Measurements from ENCODE around the gene NME5.

Gene NME5

DNA sequence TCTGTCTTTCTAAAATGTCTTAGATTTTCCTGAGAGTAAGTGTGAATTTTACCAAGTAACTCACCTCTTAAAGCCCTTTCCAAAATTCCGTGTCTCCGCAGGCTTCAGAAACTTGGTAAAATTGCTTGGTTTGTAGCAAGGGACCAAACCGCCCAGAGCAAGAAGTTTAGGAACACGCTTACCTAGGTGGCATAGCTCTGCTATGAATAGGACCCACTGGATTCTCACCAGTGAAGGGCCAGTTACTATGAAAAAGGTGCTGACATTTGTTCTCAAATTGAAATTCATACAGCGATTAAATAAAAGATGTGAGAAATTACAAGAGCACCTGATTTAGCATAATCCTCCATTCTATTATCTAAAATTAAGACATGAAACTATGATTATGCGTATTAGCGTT, 6.7 kb downstream of the NME5 start:
- DNase-seq (ENCODE audit: low spot score) = no peak

DNA sequence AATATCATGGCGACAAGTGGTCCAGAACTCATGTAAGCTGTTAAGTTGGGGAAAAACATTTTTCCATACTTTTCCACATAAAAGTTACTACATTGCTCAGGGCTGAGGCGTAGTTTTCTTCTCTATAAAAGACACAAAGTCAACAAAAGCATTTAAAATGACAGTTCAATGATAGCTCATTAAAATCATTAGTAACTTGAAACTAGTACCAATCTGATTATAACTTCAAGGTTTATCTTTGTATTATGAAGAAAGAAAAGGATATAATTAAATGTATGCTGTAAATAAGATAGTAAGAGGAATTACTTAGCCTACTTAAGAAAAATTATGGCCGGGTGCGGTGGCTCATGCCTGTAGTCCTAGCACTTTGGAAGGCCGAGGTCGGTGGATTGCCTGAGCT, 9.9 kb downstream of the NME5 start:
- no peak for DNase-seq (ENCODE audit: low spot score)

DNA sequence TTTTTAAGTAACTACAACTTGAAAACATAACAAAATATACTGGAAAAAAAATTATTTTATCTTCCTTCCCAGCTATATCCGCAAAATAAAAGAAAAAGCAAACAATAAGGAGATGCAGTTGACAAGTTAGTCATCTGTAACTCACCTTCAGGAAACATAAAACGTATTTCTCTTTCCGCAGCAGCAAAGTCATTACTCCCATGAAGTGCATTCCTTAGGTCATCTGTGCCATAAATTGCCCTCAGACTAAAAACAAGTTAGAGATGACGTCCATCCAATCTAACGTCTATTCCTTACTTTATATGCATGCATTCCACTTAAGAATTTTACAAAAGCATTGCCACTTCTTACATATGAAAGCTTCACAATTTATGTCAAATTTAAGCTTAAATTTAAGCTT, 10.9 kb downstream of the NME5 start:
- no peak for DNase-seq (ENCODE audit: low spot score)

DNA sequence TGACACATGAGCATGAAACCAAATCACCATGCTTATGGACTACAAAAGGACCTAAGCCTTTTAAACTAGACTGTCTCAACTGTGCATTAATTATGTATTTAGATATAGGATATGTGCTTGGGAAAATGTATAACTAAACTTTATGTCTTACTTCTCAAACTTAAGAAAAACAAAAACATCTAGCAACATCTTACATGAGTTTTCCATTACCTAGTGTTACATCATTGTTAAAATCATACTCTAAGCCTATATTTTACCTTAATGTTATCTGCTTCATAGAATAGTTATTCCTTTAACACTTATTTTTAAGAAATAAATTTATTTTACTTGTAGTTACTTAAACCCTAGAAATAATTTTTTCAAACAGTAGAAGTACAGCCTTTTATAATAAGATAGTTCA, 24.0 kb downstream of the NME5 start:
- DNase-seq (ENCODE audit: low spot score) = no peak

DNA sequence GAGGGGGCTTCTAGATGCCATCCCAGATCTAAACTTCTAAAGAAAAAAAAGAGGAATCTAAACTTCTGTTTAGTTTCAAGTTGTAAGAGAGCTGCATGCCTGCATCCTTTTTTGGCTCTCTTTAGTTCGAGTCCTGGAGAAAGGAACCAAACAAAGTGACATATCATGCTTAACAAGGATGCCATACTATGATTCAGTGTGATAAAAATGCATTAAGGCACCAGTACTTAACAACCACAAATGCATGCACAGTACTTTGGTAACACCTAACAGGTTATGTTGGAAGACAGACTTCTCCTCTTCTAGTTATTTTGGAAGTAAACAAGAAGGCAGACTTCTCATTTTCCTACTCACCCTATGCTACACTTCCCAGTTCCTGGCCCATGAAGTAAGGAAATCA, 27.3 kb downstream of the NME5 start:
- no peak for DNase-seq (ENCODE audit: low spot score)

DNA sequence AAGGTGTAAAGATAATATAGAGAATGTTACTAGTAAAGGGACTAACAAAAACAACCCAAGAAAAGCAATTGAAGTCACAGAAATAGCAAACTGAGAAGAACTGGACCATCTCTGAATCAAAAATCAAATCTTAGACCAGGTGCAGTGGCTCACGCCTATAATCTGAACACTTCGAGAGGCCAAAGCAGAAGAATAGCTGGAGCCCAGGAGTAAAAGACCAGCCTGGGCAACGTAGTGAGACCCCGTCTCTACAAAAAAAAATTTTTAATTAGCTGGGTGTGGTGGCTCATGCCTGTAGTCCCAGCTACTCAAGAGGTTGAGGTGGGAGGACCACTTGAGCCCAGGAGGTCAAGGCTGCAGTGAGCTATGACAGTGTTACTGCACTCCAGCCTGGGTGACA, 28.0 kb downstream of the NME5 start:
- no peak for DNase-seq (ENCODE audit: low spot score)

DNA sequence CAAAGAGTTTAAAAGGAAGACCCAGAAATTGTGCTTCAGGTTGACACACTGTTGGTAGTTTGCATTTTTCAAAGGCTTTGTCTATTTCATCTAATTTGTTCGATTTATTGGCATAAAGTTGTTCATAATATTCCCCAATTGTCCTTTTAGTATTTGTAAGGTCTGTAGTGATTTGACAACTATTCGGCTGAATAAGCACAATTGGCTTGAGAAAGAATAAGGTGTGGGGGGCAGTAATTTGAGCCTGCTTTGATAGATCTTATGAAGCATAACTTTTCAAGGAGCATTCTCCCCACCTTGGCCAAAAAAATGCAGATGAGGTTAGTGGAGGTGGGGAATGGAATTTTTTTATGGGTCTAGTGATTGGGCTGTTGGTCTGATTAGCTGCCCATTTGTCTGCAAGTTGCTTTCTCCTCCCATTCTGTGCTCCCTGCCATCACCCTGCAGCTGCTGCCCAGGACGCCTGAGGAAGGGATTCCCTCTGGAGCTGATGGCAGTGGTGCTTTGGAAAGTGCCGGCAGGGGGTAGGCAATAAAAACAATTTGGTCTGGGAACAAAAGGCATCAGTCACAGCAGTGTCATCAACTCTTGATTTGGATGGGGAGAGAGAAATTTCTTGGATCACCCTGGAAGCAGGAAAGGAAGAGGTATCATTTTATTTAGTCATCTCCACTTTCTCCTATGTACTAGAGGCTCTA, 28.8 kb downstream of the NME5 start:
- no peak for DNase-seq (ENCODE audit: low spot score)

DNA sequence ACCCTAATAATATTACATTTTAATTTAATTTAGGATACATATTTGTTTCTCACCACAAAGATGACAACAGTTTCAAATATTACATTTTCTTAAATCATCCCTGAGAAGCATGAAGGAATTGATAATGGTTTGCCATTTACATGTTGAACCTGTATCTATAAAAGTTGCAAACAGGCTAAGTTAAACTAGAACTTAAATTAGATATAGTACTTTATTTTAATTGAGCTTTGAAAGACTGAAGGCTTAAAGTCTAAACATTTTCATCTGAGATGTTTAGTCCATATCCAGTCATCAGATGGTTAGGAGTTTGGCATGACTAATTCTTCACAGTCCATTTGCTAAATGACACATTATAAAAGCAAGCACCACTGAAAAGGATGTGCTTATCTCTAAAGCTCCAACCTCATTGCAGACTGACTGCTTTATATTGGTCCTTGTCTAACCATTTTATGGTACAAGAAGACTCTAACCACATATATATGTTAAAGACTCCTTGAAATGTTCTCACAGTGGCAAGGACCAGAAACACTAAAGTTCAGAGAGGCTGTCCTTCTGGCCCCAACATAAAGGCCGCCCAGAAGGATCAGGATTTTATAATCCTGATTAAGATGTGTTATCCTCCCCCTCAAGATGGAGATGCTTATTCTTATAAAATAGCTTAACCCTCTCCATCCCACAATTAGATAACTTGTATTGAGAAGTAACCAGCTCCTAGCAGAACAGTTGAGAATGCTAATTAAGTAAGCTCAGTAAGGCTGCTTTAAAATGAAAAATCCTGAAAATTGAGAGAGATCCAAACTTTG, 29.6 kb downstream of the NME5 start:
- DNase-seq (ENCODE audit: low spot score) = no peak

DNA sequence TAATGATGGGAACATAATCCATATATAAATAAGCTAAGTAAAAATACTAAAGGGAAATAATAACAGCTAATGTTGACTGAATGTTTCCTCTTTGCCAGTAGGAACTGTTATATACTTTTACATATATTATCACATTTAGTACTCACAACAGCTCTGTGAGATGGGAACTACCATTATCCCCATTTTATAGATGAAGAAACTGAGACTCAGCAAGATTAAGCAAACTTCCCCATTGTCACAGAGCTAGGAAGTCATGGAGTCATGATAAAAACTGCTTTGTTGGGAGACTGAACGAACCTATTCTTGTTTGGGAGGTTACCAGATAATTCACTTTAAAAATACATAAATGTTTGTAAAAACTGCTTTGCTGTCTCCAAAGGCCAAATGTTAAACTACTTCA, 32.0 kb downstream of the NME5 start:
- no peak for DNase-seq (ENCODE audit: low spot score)

DNA sequence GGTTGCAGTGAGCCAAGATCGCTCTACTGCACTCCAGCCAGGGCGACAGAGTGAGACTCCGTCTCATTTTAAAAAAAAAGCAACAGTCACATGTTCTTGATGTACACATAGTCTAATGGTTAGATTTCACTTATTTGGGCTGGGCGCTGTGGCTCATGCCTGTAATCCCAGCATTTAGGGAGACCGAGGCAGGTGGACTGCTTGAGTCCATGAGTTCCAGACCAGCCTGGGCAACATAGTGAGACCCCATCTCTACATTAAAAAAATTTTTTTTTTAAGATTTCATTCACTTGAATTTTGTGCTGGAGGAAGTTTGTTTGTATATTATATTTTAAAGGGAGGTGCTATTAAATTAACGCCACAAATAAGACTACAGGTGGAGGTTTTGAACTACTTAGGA, 33.5 kb downstream of the NME5 start:
- DNase-seq (ENCODE audit: low spot score) = no peak

DNA sequence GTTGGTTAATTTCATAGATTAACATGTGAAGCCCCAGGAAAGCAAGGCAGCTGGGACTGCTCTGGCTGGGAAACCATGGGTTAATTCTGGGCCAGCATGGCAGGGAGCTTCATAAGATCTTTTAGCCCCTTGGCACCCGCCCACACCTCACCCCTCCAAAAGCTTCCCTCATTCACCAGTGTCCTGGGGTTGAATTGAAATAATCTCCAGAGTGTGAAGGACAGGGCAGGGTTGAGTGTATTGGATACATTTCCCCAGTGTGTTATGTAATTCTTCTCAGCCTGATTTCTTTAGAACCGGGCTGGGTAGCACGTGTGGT, 36.0 kb downstream of the NME5 start:
- DNase-seq (ENCODE audit: low spot score) = no peak

DNA sequence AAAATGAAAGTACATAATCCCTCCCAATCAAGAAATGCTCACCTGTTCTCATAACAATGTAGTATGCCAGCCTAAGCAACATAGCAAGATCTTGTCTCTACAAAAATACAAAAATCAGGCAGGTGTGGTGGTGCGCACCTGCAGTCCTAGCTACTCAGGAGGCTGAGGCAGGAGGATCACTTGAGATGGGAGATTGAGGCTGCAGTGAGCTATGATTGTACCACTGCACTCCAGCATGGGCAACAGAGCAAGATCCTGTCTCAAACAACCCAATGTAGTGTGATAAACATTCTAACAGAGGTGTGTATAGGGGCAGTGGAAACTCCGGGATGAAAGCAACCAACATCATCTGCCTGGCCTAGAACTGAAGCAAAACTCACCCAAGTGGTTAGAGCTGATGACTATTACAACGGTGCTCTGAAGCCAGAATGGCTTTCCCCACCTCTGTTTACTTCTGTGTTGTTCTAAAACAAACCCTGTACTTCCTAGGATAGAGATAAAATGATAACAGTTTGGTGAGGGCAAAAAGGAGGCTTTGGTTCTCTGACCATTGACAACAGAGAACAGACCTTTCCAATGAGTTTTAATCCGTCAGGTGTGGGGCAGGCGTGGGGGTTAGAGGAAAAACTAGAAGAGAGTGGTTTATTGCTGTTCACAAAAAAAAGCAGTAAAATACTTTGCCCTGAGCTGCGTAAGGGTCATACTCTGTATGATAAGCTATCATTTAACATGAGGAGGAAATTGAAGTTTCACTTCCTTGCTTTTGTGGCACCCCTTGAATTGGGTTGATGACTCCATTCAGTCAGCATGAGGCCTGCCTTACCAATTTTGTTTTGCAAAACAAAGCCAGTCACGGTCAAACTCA, 36.5 kb downstream of the NME5 start:
- no peak for DNase-seq (ENCODE audit: low spot score)

DNA sequence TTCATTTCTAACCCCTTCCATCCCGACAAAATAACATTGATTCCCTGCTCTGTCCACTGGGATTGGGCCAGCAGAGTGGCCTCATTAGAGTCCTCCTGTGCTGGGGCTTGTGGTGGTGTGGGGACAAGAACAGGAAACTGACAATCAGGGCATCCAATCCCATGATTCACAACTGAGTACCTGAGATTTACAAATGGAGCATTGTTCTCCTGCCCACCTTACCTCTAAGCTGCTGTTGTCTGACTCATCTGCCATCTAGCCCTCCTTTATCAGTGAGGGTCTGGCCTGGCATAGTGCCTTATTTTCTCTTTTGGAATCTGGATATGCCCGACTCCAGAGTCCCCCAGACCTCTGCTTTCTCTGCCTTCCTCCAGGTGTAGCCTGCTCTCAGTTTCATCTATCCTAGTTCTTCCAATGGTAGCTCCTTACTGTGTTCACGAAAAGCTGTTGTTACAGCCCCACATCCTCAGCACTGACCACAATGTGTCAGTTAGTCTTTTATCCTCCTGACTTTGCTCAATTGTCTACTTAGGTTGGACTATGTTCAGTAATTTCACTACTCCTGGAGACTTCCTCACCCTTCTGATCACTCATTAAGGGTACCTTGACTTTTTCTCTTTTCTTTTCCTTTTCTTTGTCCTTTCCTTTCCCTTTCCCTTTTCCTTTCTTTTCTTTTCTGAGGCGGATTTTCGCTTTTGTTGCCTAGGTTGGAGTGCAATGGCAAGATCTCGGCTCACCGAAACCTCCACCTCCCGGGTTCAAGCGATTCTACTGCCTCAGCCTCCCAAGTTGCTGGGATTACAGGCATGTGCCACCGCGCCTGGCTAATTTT, 42.0 kb downstream of the NME5 start:
- DNase-seq (ENCODE audit: low spot score) = no peak

DNA sequence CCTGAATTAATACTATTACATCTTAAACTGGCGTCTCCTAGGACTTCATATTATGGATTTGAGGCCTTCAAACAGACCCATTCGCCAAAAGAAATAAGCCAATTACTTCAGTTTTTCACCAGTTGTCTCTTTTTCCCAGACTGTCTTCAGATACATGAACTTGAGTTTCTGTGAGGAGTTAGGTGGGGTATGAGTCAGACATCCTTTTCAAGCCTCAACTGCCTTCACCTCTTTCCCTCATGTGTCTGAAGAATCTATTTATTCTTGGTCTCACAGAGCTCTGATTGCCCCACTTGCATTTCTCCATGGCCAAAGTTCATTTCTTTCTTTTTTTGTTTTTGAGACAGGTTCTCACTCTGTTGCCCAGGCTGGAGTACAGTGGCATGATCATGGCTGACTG, 42.9 kb downstream of the NME5 start:
- DNase-seq (ENCODE audit: low spot score) = no peak

DNA sequence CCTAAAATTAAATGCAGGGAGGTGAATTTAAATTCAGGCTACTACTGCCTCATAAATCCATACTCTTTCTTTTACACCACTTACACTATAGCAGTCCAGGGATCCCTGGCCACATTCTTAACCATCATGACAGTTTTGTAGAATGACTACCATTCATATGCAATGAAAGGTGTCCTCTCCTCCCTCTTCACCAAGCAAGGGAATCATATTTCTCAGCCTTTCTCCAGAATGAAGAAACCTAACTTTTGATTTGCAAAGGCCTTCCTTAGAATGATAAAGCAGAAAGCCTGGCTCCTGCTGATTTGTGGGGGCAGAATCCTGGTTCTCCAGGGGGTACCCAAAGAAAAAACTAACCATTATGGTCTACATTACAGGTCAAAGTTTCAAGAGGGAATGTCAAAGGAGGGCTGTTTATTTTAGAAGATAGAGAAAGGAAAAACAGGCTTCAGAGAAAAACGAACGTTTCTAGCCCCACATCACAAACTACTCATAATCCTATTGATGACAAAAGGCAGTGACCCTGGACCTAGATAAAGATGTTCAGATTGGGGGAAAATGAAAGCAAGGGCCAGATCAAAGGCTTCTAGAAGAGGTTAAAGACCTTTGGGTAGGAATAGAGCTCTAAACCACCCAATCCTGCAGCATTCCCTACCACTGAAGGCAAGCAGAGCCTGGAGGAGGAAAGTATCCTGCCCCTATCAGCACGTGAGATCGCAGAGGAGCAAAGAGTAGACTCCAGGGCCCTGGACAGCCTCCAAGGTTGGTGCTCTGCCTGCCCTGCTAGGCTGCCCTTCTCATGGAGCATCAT, 43.9 kb downstream of the NME5 start:
- no peak for DNase-seq (ENCODE audit: low spot score)

DNA sequence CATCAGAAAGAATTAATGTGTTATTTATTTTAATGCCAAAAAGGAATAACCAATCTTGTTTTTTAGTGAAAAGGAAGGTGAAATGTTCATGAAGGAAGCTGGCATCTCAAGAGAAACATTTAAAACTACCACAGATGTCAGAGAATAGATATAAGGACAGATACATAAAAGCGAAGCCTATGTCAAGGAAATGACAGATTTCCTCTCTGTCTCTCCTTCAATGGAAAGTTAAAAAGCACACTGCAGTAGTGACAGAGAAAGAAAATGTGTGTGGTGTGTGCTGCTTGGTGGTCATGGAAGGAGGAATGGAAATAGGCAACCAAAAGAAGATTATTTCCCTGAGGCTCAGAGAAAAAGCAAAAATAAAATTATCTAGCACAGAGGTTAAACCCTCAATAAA, 46.2 kb downstream of the NME5 start:
- DNase-seq (ENCODE audit: low spot score) = no peak

DNA sequence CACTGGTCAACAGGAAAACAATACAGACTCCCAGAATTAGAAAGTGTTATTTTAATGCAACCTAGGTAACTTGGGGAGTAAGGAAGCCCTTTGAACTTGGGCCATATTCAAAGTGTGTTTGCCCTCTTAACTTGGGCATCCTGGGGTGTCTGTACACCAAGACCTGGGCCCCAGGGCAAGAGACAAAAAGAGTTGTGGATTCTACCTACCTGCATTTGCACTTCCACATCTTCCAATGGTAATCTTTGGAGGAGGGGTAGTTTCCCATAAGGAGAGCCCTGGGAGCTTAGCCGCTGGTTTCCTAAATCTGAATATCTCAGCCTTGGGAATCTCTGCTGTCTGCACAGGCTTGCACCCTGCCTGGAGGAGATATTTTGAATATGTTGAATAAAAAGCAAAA, 46.9 kb downstream of the NME5 start:
- no peak for DNase-seq (ENCODE audit: low spot score)

DNA sequence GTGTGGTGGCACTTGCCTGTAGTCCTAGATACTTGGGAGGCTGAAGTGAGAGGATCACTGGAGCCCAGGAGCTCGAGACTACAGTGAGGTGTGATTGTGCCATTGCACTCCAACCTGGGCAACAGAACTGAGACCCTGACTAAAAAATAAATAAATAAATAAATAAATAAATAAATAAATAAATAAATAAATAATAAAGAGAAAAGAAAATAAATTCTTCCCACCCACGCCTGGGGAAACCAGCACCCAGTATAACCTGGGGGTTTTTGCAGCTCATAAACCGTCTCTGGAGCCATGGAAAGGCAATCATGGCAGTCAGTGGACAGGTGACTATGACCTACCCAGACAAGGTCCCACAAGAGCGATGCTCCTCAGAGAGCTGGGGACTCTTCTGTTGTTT, 47.5 kb downstream of the NME5 start:
- DNase-seq (ENCODE audit: low spot score) = no peak

DNA sequence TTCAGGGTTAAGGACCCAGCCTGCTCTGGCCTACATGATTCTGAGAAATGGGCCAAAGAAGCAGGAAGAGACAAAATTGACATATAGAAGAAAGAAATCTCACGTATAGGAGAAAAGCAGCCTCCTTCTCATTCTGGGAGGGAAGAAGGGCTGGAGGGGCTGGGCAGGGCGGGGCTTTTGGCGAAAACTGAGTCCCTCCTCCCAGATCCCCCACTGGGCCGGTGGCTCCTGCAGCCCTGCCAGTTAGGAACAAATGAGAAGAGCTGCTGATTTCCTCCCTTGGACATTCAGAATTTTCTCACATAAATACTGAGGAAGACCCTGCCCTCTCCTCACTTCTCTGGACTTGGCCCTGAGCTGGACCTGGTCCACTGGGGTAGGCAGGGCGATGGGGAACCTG, 55.5 kb downstream of the NME5 start, which contains the start of gene WNT8A:
Gene WNT8A (plus strand): TSS at position 332 of the 400 bp plus-strand sequence. CDS start 95 bp downstream, outside the sequence.
- DNase-seq (ENCODE audit: low spot score) = no peak

DNA sequence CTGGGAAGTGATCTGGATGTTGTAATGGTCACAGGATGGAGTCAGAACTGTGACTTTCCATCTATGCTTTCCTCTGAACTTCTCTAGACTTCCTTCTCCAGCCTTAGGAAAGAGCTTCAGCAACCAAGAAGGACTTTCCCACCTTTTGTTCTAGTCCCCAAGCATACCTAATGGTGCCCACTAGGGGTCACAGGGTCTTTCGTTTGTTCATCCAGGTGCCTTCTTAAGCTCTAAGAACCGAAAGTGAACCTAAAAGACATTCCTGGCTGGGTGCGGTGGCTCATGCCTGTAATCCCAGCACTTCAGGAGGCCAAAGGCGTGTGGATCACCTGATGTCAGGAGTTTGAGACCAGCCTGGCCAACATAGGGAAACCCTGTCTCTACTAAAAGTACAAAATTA, 57.2 kb downstream of the NME5 start:
- DNase-seq (ENCODE audit: low spot score) = no peak

DNA sequence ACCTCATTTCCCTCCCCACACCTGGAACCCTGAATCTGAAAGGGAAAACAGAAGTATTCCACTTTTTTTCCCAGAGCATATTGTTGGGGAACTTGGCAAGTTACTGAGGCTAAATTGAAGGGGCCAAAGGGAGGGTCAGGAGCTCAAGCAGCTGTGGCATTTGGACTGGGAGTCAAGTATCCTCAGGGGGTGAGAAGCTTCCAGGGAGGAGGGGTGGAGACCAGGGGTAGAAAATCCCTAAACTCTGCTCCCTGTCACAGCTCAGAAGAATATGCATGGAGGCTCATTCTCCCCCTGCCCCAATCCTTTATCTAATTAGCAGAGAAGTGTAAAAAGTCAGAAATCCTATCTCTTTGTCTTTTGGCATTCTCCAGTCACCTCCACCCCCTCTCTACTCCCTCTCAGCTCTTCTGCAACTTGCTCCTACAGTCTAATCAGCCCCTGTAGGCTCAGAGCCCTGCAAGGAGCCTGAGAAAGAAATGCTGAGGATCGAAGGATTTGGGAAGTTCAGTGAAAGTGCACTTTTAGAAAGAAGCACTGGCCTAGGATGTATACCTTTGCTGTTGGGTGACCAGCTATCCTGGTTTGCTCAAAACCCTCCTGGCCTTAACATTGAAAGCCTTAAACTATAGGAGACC, 61.1 kb downstream of the NME5 start:
- DNase-seq (ENCODE audit: low spot score) = no peak
